AG04450 (cell line): ENCODE data around the gene CUEDC2. TPM values are rescaled to one million over a fixed set of nuclear protein-coding genes. Genes with fewer than 3 reads are reported as not detected.

Source experiments
- CTCF ChIA-PET: fragments of 300-600, 350-600 bp; formaldehyde crosslinking; extraction: SDS; loops from one replicate; lab custom pipeline; 2022; ENCODE audit warnings: antibody characterized with exemption, inconsistent platforms; lab: Charles Lee
- POLR2A ChIA-PET: fragments of 350-600 bp; formaldehyde crosslinking; extraction: SDS; loops from one replicate; lab custom pipeline; 2021; ENCODE audit warnings: antibody characterized with exemption, inconsistent platforms; lab: Yijun Ruan, JAX
- DNase-seq: peaks from one replicate; pipeline ENCODE4 v3.0.0-alpha.2; 2011; ENCODE audit warnings: low read depth, low spot score
- H3K27ac ChIP-seq: one replicate; pipeline ENCODE4 v1.5.1; 2012; ENCODE audit warnings: low read depth, low read length, control low read depth
- H3K27me3 ChIP-seq: one replicate; pipeline ENCODE4 v1.6.0; 2012; ENCODE audit warnings: low read length; ENCODE audit not compliant: control insufficient read depth, insufficient read depth
- H3K4me3 ChIP-seq: 2 replicates; pipeline ENCODE4 v1.5.1; 2011; ENCODE audit warnings: mild to moderate bottlenecking, low read depth, low read length, control low read depth
- H3K9me3 ChIP-seq: 2 replicates; pipeline ENCODE4 v1.5.1; 2012; ENCODE audit warnings: low read length; ENCODE audit not compliant: control insufficient read depth, insufficient read depth
- polyA plus RNA-seq: library from polyadenylated mRNA; depleted of rRNA; stranded (reverse); fragments of >200 nt; gene quantifications from 2 replicates; pipeline ENCODE4 v1.2.3, GENCODE V29; 2011
- TF ChIP-seq, protein P1 (sequence below): IDR thresholded peaks from 2 replicates; pipeline ENCODE4 v1.5.1; 2011; ENCODE audit warnings: low read depth, low read length, control low read depth, inconsistent platforms

Gene CUEDC2
- polyA plus RNA-seq, 1 experiment, result 61.1 TPM

DNA sequence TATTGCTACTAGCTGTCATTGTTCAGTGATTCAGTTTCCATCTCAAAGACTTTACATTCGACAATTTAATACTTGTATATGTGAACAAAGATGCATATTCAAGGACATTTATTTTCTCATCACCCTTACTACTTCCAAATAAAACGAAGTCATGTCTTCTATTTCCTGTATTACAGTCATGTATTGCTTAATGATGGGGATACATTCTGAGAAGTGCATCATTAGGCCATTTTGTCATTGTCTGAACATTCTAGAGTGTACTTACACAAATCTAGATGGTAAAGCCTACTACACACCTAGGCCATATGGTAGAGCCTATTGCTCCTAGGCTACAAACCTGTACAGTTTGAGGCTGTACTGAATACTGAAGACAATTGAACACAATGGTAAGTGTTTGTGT lies 12.5 kb upstream of the CUEDC2 start:
- ChIA-PET CTCF (no interaction called here), POLR2A (no interaction called here)
- Histone ChIP-seq H3K9me3 (no peaks in the 10 kb centered on the region), H3K27me3 (no peaks in the 10 kb centered on the region), H3K27ac (no peak overlapping the region), H3K4me3 (no peak overlapping the region)
- DNase-seq, result no peak
- TF ChIP-seq, protein P1, sequence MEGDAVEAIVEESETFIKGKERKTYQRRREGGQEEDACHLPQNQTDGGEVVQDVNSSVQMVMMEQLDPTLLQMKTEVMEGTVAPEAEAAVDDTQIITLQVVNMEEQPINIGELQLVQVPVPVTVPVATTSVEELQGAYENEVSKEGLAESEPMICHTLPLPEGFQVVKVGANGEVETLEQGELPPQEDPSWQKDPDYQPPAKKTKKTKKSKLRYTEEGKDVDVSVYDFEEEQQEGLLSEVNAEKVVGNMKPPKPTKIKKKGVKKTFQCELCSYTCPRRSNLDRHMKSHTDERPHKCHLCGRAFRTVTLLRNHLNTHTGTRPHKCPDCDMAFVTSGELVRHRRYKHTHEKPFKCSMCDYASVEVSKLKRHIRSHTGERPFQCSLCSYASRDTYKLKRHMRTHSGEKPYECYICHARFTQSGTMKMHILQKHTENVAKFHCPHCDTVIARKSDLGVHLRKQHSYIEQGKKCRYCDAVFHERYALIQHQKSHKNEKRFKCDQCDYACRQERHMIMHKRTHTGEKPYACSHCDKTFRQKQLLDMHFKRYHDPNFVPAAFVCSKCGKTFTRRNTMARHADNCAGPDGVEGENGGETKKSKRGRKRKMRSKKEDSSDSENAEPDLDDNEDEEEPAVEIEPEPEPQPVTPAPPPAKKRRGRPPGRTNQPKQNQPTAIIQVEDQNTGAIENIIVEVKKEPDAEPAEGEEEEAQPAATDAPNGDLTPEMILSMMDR, result no peak

DNA sequence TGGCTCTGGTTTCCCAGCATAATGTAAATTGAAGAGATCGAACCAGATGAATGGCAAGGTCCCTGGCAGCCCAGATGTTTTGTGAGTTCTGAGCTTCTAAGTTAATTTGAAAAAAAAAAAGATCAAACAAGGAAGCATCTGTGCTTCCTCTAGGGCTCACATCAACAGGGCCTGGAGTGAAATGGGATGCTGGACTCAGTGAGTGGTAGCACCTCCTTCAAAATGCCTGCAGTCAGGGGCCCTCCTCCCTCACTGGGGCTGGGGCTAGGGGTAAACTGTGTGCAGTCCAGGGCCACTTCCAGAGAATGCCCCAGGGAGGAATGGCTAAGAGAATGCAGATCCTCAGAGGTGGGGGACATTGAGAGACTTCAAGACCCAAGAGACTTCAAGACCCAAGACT lies 6.0 kb upstream of the CUEDC2 start:
- Histone ChIP-seq H3K4me3 (no peak overlapping the region), H3K27ac (no peak overlapping the region), H3K9me3 (no peaks in the 10 kb centered on the region), H3K27me3 (no peaks in the 10 kb centered on the region)
- TF ChIP-seq, protein P1, result no peak
- no peak for DNase-seq
- CTCF ChIA-PET, result interaction anchor here (0.7 kb wide), 1 partner anchor 41 kb away, joined by 3 read pairs; no protein-coding TSS in a partner anchor
- POLR2A ChIA-PET, result no interaction called here

DNA sequence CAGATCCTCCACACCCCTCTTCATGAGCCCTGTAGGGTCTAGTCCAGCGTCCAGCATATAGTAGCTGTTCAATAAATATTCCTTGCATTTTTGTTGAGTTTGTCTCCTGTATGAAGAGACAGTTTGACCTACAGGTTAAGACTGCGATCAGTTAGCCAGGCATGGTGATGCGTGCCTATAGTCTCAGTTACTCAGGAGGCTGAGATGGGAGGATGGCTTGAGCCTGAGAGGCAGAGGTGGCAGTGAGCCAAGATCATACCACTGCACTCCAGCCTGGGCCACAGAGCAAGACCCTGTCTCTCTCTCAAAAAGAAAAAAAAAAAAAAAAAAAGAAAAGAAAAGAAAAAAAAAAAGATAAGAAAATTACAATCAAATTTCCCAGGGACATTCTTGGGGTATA lies 5.1 kb upstream of the CUEDC2 start:
- TF ChIP-seq, protein P1, result no peak
- POLR2A ChIA-PET, result no interaction called here
- CTCF ChIA-PET, result no interaction called here
- no peaks in the 10 kb centered on the region for H3K9me3 ChIP-seq
- H3K4me3 ChIP-seq, result no peak overlapping the region
- no peak for DNase-seq
- no peaks in the 10 kb centered on the region for H3K27me3 ChIP-seq
- no peak overlapping the region for H3K27ac ChIP-seq

DNA sequence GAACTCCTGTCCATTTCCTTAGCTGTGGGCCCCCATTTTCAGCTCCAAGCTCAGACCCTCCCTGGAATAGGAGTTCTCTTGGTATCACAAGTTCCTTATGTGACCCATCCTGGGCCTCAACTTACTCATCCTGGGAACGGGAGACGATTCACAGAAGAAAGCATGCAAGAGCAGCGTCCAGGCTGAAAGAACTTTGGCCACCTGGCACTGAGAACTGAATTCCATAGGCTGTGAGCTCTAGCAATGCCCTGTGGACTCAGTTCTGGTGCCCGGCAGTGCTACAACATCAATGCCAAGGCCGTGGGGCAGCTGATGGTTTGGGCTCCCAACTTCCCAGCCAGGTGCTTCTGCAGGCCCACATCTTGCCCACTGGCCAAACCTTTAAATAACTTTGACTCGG lies 3.9 kb upstream of the CUEDC2 start:
- Histone ChIP-seq H3K27ac (no peak overlapping the region), H3K4me3 (peak overlapping the region; percentile 51), H3K27me3 (no peaks in the 10 kb centered on the region), H3K9me3 (no peaks in the 10 kb centered on the region)
- DNase-seq, result no peak
- CTCF ChIA-PET, result no interaction called here
- POLR2A ChIA-PET, result interaction anchor here (0.6 kb wide), 1 partner anchor 11 kb away, joined by 5 read pairs; no protein-coding TSS in a partner anchor
- TF ChIP-seq, protein P1, result no peak

DNA sequence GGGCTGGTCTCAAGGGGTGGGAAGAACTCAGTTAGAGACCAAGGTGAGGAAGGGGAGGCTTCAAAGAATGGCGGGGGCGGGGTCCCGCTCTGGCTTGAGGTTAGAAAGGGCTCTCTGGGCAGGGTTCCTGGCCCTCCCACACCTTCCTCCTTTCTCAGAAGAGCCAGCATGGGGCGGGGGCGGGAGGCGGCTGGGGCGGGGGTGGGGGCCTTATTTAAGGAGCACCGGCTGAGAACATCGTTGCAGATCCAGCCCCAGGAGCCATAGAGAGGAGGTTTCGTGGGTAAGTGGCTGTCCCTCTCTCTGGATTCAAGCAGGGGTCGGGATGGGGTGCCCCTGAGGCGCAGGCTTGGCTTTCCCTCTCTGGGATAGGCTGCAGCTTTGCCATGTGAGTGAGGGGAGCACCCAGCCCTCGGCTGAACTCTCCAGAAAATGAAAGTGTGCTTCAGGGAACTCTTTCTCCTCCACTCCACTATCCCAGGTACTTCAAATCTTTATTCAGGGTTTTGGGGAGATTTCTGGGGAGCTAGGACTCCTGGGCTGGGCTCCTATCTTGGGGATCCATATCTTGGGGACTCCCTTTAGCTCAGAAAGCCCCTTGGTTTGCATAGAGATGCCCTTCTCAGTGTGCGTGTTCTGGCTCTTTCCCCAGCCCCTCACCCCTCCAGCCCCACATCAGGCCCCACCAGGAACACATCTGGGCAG lies 3.3 kb upstream of the CUEDC2 start:
- POLR2A ChIA-PET, result interaction anchor here (0.6 to 1.2 kb wide), 2 partner anchors 10 to 14 kb away, joined by 4 to 5 read pairs; no protein-coding TSS in a partner anchor
- no peak overlapping the region for H3K27ac ChIP-seq

More for the DNA sequence above, 3.3 kb upstream of the CUEDC2 start:
- Histone ChIP-seq H3K4me3 (peak overlapping the region; percentile 51), H3K9me3 (no peaks in the 10 kb centered on the region), H3K27me3 (no peaks in the 10 kb centered on the region)
- TF ChIP-seq, protein P1, result no peak
- DNase-seq, result no peak
- CTCF ChIA-PET, result interaction anchor here (1.0 to 1.7 kb wide), 2 partner anchors 13 to 15 kb away, joined by 3 to 6 read pairs; no protein-coding TSS in a partner anchor
